Loucy (cell line): ENCODE results near the gene SPTY2D1.
A peak's percentile ranks its signal among the peaks of the same experiment; 100 is the strongest.

Experiments
- H2AFZ ChIP-seq: fragments of 200-600 bp; sonication (generic); 2 replicates; pipeline ENCODE4 v1.6.0; 2016; ENCODE audit warnings: antibody characterized with exemption, mild to moderate bottlenecking, low read length, moderate library complexity
- H3F3A ChIP-seq: fragments of 200-600 bp; 2 replicates; pipeline ENCODE4 v1.6.0; 2016; ENCODE audit warnings: antibody characterized with exemption, low read depth, mild to moderate bottlenecking
- H3K27me3 ChIP-seq: fragments of 200-600 bp; sonication (generic); 2 replicates; pipeline ENCODE4 v1.6.1; 2014; ENCODE audit warnings: low read length, mild to moderate bottlenecking; ENCODE audit not compliant: insufficient read depth, poor library complexity, severe bottlenecking
- H3K36me3 ChIP-seq: fragments of 200-600 bp; sonication (generic); 2 replicates; pipeline ENCODE4 v1.6.1; 2016; ENCODE audit warnings: low read length; ENCODE audit not compliant: insufficient read depth
- H3K4me1 ChIP-seq: fragments of 200-600 bp; sonication (generic); 2 replicates; pipeline ENCODE4 v1.5.1; 2014; ENCODE audit warnings: low read length, mild to moderate bottlenecking; ENCODE audit not compliant: insufficient read depth, poor library complexity, severe bottlenecking
- H3K4me2 ChIP-seq: fragments of 200-600 bp; sonication (generic); 2 replicates; pipeline ENCODE4 v1.6.0; 2014; ENCODE audit warnings: antibody characterized with exemption, low read length, low read depth, mild to moderate bottlenecking; ENCODE audit not compliant: poor library complexity, severe bottlenecking
- H3K4me3 ChIP-seq: fragments of 200-600 bp; sonication (generic); 2 replicates; pipeline ENCODE4 v1.5.1; 2014; ENCODE audit warnings: low read length, mild to moderate bottlenecking, mixed read lengths; ENCODE audit not compliant: poor library complexity, severe bottlenecking
- H3K79me2 ChIP-seq: fragments of 200-600 bp; sonication (generic); 2 replicates; pipeline ENCODE4 v1.6.1; 2014; ENCODE audit warnings: low read length; ENCODE audit not compliant: insufficient read depth
- H3K9ac ChIP-seq: fragments of 200-600 bp; sonication (generic); 2 replicates; pipeline ENCODE4 v1.6.0; 2014; ENCODE audit warnings: mild to moderate bottlenecking, low read depth, low read length, moderate library complexity; ENCODE audit not compliant: poor library complexity, severe bottlenecking
- H3K9me2 ChIP-seq: fragments of 200-600 bp; sonication (generic); replicated peaks from 2 replicates; pipeline ENCODE4 v1.6.1; 2016; ENCODE audit warnings: low read depth, low read length, mixed read lengths
- H3K9me3 ChIP-seq: fragments of 200-600 bp; sonication (generic); 2 replicates; pipeline ENCODE4 v1.6.1; 2014; ENCODE audit warnings: mild to moderate bottlenecking, antibody characterized with exemption, low read length, low read depth; ENCODE audit not compliant: insufficient read depth
- H4K20me1 ChIP-seq: fragments of 200-600 bp; sonication (generic); 2 replicates; pipeline ENCODE4 v1.6.0; 2014; ENCODE audit warnings: antibody characterized with exemption, low read length, mild to moderate bottlenecking; ENCODE audit not compliant: insufficient read depth, poor library complexity, severe bottlenecking
- EZH2phosphoT487 ChIP-seq: fragments of 200-600 bp; IDR thresholded peaks from 2 replicates; pipeline ENCODE4 v1.6.1; 2018; ENCODE audit warnings: antibody characterized with exemption, mild to moderate bottlenecking, moderate library complexity, borderline replicate concordance
- TF ChIP-seq, protein P1 (sequence below): fragments of 200-600 bp; sonication (generic); conservative IDR thresholded peaks from 2 replicates; pipeline ENCODE4 v1.5.1; 2014; ENCODE audit warnings: mild to moderate bottlenecking, antibody characterized with exemption, low read length

The SPTY2D1 gene

DNA sequence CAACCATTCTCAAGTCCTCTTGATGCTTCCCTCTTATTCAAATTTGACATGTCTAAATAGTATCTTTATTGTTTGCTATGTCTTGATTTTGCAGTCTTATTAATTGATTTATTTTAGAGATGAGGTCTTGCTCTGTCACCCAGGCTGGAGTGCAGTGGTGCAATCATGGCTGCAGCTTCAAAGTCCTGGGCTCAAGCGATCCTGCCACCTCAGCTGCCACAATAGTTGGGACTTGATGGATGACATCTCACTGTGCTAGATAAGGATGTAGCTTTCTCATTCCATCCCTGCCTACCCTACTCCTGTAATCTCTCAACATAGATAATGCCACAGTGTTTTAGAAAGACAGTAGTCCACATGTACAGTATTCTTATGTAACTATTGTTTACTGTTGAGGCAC lies 7.5 kb upstream of the SPTY2D1 start:
- no peaks in the 10 kb centered on the region for H3K79me2 ChIP-seq
- no peak overlapping the region for H3K9ac ChIP-seq
- H3K36me3 ChIP-seq, result no peaks in the 10 kb centered on the region
- no peaks in the 10 kb centered on the region for H3K4me1 ChIP-seq
- no peak for TF ChIP-seq EZH2phosphoT487
- TF ChIP-seq, protein P1, sequence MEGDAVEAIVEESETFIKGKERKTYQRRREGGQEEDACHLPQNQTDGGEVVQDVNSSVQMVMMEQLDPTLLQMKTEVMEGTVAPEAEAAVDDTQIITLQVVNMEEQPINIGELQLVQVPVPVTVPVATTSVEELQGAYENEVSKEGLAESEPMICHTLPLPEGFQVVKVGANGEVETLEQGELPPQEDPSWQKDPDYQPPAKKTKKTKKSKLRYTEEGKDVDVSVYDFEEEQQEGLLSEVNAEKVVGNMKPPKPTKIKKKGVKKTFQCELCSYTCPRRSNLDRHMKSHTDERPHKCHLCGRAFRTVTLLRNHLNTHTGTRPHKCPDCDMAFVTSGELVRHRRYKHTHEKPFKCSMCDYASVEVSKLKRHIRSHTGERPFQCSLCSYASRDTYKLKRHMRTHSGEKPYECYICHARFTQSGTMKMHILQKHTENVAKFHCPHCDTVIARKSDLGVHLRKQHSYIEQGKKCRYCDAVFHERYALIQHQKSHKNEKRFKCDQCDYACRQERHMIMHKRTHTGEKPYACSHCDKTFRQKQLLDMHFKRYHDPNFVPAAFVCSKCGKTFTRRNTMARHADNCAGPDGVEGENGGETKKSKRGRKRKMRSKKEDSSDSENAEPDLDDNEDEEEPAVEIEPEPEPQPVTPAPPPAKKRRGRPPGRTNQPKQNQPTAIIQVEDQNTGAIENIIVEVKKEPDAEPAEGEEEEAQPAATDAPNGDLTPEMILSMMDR, result no peak
- H4K20me1 ChIP-seq, result no peaks in the 10 kb centered on the region
- H3K4me2 ChIP-seq, result no peak overlapping the region
- no peaks in the 10 kb centered on the region for H3K9me2 ChIP-seq
- no peak overlapping the region for H3K4me3 ChIP-seq
- no peak overlapping the region for H2AFZ ChIP-seq
- peaks cover 3% of the 10 kb centered on the region for H3K27me3 ChIP-seq
- no peaks in the 10 kb centered on the region for H3K9me3 ChIP-seq
- no peaks in the 10 kb centered on the region for H3F3A ChIP-seq

DNA sequence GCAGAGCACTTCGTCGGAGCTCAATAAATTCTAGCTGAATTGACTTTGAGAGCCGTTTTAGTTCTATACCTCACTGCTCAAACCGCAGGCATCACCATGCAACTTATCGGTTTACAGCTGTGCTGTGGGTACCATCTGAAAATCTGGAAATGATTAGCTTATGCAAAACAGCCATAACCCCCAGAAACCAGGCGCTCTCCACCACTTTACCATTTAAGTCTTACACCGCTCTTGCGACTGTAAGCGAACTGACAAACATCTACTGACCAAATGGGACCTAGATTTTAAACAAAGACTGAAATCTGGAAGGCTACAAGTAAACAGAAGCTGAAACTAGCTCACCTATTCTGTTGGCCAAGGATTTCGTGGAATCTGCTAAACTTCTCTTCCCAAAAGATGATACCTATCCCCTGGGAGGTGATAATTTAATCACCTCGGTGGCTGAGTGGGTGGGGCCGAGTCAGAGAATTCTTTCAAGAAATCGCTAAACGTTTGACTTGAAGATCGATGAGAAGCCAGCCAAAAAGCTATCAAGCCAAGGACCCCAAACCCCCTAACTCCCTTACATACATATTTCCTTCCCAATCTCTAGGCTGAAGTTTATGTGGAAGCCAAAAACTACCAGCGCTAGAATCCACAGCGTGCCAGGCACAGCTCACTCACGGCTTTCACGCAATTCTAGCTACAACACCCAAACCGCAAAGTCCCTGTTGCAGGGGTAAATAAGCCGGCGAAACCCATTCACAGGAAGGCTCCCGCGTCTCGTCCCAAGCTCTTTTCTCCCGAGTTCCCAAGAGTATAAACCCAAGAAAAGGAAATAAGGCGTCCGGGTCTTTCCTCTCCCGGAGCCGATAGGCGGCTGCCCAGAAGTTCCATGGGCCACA lies 644 bp downstream of the SPTY2D1 start:
- H3K79me2 ChIP-seq, result peaks cover 50% of the 10 kb centered on the region
- peaks cover 23% of the 10 kb centered on the region for H3K4me1 ChIP-seq
- peak overlapping the region; percentile 89 for H3K4me3 ChIP-seq
- no peaks in the 10 kb centered on the region for H3K9me3 ChIP-seq
- no peaks in the 10 kb centered on the region for H3K9me2 ChIP-seq
- no peaks in the 10 kb centered on the region for H3K36me3 ChIP-seq
- peaks cover 19% of the 10 kb centered on the region for H4K20me1 ChIP-seq
- H3K4me2 ChIP-seq, result peak overlapping the region; percentile 98
- H3F3A ChIP-seq, result no peaks in the 10 kb centered on the region
- no peaks in the 10 kb centered on the region for H3K27me3 ChIP-seq
- peak overlapping the region; percentile 89 for H3K9ac ChIP-seq
- peak overlapping the region; percentile 77 for H2AFZ ChIP-seq
- no peak for TF ChIP-seq EZH2phosphoT487
- TF ChIP-seq, protein P1, result no peak

DNA sequence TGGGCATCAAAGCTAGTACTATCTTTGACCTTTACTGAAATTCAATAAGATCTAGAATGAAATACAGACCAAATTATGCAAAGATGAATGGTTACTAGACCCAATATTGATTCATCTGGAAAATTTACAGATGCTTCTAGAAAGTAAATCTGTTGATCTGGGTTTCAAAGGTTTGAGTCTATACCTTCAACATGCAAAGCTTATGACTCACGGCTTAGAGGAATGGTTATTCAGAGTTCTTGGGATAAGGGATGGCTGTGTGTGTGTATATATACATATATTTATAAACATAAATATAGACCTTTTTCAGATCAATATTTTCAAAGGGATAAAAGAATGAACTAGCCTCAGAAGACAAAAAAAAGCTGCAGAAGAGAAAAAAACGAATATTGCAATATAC lies 1.3 kb downstream of the SPTY2D1 start:
- TF ChIP-seq, protein P1, result no peak
- no peak for TF ChIP-seq EZH2phosphoT487
- no peaks in the 10 kb centered on the region for H3F3A ChIP-seq
- peaks cover 25% of the 10 kb centered on the region for H4K20me1 ChIP-seq
- H3K4me1 ChIP-seq, result peaks cover 23% of the 10 kb centered on the region
- H3K36me3 ChIP-seq, result no peaks in the 10 kb centered on the region
- peak overlapping the region; percentile 89 for H3K9ac ChIP-seq
- no peaks in the 10 kb centered on the region for H3K27me3 ChIP-seq
- H3K9me2 ChIP-seq, result no peaks in the 10 kb centered on the region
- peak overlapping the region; percentile 98 for H3K4me2 ChIP-seq
- H2AFZ ChIP-seq, result no peak overlapping the region
- no peaks in the 10 kb centered on the region for H3K9me3 ChIP-seq
- peaks cover 56% of the 10 kb centered on the region for H3K79me2 ChIP-seq
- H3K4me3 ChIP-seq, result peak overlapping the region; percentile 89
